Liver (tissue), 9 donors: ENCODE results near the gene UBTD2. TPM values are rescaled to one million over a fixed set of nuclear protein-coding genes. Genes with fewer than 3 reads are reported as not detected.
A peak's percentile ranks its signal among the peaks of the same experiment; 100 is the strongest.
"Not testable (repeated sequence)": the region's sequence is repeated elsewhere in the genome, so short reads cannot be mapped to it uniquely, and the experiment has no call there.

ENCODE experiments used
- DNase-seq: peaks from one replicate; pipeline ENCODE4 v3.0.0-alpha.2; 2017; ENCODE audit warnings: low spot score
- H3K27ac ChIP-seq, 2 donors: one replicate each; pipeline ENCODE4 v1.7.0; 2013; ENCODE audit warnings: inconsistent platforms in 2 of 2, low read length in 2 of 2, control low read depth in 1 of 2, low read depth in 1 of 2, mild to moderate bottlenecking in 1 of 2
- H3K27me3 ChIP-seq, 4 donors: one replicate each; pipeline versions ENCODE4 v1.6.1 to v1.7.0; 2013; ENCODE audit warnings: low read length in 3 of 4, inconsistent platforms in 1 of 4, mild to moderate bottlenecking in 1 of 4, moderate library complexity in 1 of 4; ENCODE audit not compliant: control insufficient read depth in 4 of 4, insufficient read depth in 4 of 4
- H3K36me3 ChIP-seq, 4 donors: one replicate each; pipeline versions ENCODE4 v1.6.1 to v1.7.0; 2013; ENCODE audit warnings: low read length in 3 of 4, mild to moderate bottlenecking in 3 of 4, low read depth in 1 of 4, moderate library complexity in 1 of 4; ENCODE audit not compliant: control insufficient read depth in 4 of 4, insufficient read depth in 3 of 4
- H3K4me1 ChIP-seq, 4 donors: one replicate each; pipeline versions ENCODE4 v1.6.1 to v1.7.0; 2013; ENCODE audit warnings: low read length in 3 of 4, mild to moderate bottlenecking in 3 of 4, moderate library complexity in 1 of 4; ENCODE audit not compliant: control insufficient read depth in 4 of 4, insufficient read depth in 4 of 4
- H3K4me3 ChIP-seq, 3 donors: one replicate each; pipeline versions ENCODE4 v1.6.1 to v1.7.0; 2013; ENCODE audit warnings: low read length in 3 of 3, control low read depth in 1 of 3, low read depth in 1 of 3, mild to moderate bottlenecking in 1 of 3
- H3K9ac ChIP-seq, 2 donors: one replicate each; pipeline ENCODE4 v1.7.0; 2013; ENCODE audit warnings: low read length in 2 of 2, mild to moderate bottlenecking in 2 of 2, moderate library complexity in 2 of 2, control low read depth in 1 of 2, low read depth in 1 of 2
- H3K9me3 ChIP-seq, 4 donors: one replicate each; pipeline versions ENCODE4 v1.6.1 to v1.7.0; 2013; ENCODE audit warnings: low read length in 3 of 4; ENCODE audit not compliant: control insufficient read depth in 4 of 4
- EGR1 ChIP-seq, 2 donors: IDR thresholded peaks; 2 replicates each; pipeline ENCODE4 v1.6.1; 2016 to 2018; ENCODE audit warnings: antibody characterized with exemption in 2 of 2, low read depth in 2 of 2
- FOXA1 ChIP-seq: IDR thresholded peaks from 2 replicates; pipeline ENCODE4 v1.6.1; 2016; ENCODE audit warnings: antibody characterized with exemption
- FOXA2 ChIP-seq: IDR thresholded peaks from 2 replicates; pipeline ENCODE4 v1.6.1; 2016; ENCODE audit warnings: antibody characterized with exemption
- GABPA ChIP-seq, 2 donors: IDR thresholded peaks in 1 of 2; conservative IDR thresholded peaks in 1 of 2; 2 replicates each; pipeline ENCODE4 v1.6.1; 2016; ENCODE audit warnings: antibody characterized with exemption in 2 of 2, mild to moderate bottlenecking in 1 of 2, moderate library complexity in 1 of 2
- HNF4G ChIP-seq: IDR thresholded peaks from 2 replicates; pipeline ENCODE4 v1.6.1; 2016; ENCODE audit warnings: antibody characterized with exemption
- JUND ChIP-seq, 2 donors: IDR thresholded peaks; 2 replicates each; pipeline ENCODE4 v1.6.1; 2016; ENCODE audit warnings: antibody characterized with exemption in 2 of 2
- MAX ChIP-seq: IDR thresholded peaks from 2 replicates; pipeline ENCODE4 v1.6.1; 2016; ENCODE audit warnings: antibody characterized with exemption
- NR2F2 ChIP-seq: IDR thresholded peaks from 2 replicates; pipeline ENCODE4 v1.6.1; 2016; ENCODE audit warnings: antibody characterized with exemption
- RAD21 ChIP-seq, 2 donors: IDR thresholded peaks; 2 replicates each; pipeline ENCODE4 v1.6.1; 2016; ENCODE audit warnings: antibody characterized with exemption in 2 of 2, mild to moderate bottlenecking in 2 of 2
- SP1 ChIP-seq: IDR thresholded peaks from 2 replicates; pipeline ENCODE4 v1.6.1; 2018; ENCODE audit warnings: antibody characterized with exemption, mild to moderate bottlenecking
- TAF1 ChIP-seq: conservative IDR thresholded peaks from 2 replicates; pipeline ENCODE4 v1.6.1; 2016; ENCODE audit warnings: antibody characterized with exemption, mild to moderate bottlenecking
- YY1 ChIP-seq: IDR thresholded peaks from 2 replicates; pipeline ENCODE4 v1.6.1; 2016; ENCODE audit warnings: antibody characterized with exemption, mild to moderate bottlenecking
- WGBS: extraction: QIAGEN DNeasy Blood & Tissue Kit; methylation state at CpG from one replicate; pipeline ENCODE4 v1.1.7; 2013; 5-methylcytosine and 5-hydroxymethylcytosine counted together
- polyA plus RNA-seq, 2 donors: library from polyadenylated mRNA; stranded (reverse) in 1 of 2; unstranded in 1 of 2; fragments of 200-250 nt in 1 of 2; fragments of >200 nt in 1 of 2; fragmentation: Nextera tagmentation in 1 of 2; extraction: Ambion mirVana in 1 of 2; gene quantifications; one replicate each; pipeline versions ENCODE4 v1.2.1 to v1.2.3, GENCODE V29; 2013 to 2015
- total RNA-seq, 2 donors: library from RNA; depleted of rRNA; stranded (reverse); fragments of >200 nt; gene quantifications; one replicate each; pipeline ENCODE4 v1.2.3, GENCODE V29; 2014
- TF ChIP-seq, protein P1 (sequence below): IDR thresholded peaks from 2 replicates; pipeline ENCODE4 v1.6.1; 2016; ENCODE audit warnings: antibody characterized with exemption, mild to moderate bottlenecking
- TF ChIP-seq, protein P2 (sequence below): fragments of 150-350 bp; IDR thresholded peaks from 2 replicates; pipeline ENCODE4 v1.5.1; 2017; ENCODE audit warnings: improper control_type of control experiment, low read depth, low read length; ENCODE audit not compliant: missing input control
- TF ChIP-seq, protein P3 (sequence below): IDR thresholded peaks from 2 replicates; pipeline ENCODE4 v1.6.1; 2016; ENCODE audit warnings: antibody characterized with exemption
- donor health status: healthy.
- donor health status: healthy.
- donor health status: healthy.
- donor health status: healthy.
- donor health status: healthy.

UBTD2 gene
- total and polyA plus RNA-seq, 4 donors = 4.4 to 8.3 (median 6.6) TPM

GRCh38 chr5:172293745-172294342 lies 10.3 kb upstream of the UBTD2 start (continued):
- TF ChIP-seq, protein P1, sequence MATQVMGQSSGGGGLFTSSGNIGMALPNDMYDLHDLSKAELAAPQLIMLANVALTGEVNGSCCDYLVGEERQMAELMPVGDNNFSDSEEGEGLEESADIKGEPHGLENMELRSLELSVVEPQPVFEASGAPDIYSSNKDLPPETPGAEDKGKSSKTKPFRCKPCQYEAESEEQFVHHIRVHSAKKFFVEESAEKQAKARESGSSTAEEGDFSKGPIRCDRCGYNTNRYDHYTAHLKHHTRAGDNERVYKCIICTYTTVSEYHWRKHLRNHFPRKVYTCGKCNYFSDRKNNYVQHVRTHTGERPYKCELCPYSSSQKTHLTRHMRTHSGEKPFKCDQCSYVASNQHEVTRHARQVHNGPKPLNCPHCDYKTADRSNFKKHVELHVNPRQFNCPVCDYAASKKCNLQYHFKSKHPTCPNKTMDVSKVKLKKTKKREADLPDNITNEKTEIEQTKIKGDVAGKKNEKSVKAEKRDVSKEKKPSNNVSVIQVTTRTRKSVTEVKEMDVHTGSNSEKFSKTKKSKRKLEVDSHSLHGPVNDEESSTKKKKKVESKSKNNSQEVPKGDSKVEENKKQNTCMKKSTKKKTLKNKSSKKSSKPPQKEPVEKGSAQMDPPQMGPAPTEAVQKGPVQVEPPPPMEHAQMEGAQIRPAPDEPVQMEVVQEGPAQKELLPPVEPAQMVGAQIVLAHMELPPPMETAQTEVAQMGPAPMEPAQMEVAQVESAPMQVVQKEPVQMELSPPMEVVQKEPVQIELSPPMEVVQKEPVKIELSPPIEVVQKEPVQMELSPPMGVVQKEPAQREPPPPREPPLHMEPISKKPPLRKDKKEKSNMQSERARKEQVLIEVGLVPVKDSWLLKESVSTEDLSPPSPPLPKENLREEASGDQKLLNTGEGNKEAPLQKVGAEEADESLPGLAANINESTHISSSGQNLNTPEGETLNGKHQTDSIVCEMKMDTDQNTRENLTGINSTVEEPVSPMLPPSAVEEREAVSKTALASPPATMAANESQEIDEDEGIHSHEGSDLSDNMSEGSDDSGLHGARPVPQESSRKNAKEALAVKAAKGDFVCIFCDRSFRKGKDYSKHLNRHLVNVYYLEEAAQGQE = no peak

GRCh38 chr5:172293054-172293744 lies 9.6 kb upstream of the UBTD2 start:
- TF ChIP-seq YY1 (no peak), MAX (no peak), RAD21 (IDR thresholded peaks at IDR 0.05) (peak; percentile 92 to 94), GABPA (IDR thresholded peaks at IDR 0.05 in 1 of 2, conservative IDR thresholded peaks at IDR 0.05 in 1 of 2) (no peak), EGR1 (IDR thresholded peaks at IDR 0.05; ENCODE audit: low read depth in 2 of 2) (no peak), NR2F2 (no peak), TAF1 (no peak), JUND (IDR thresholded peaks at IDR 0.05) (no peak), FOXA1 (no peak), HNF4G (no peak), FOXA2 (no peak), SP1 (peak; percentile 54)
- TF ChIP-seq, protein P2, sequence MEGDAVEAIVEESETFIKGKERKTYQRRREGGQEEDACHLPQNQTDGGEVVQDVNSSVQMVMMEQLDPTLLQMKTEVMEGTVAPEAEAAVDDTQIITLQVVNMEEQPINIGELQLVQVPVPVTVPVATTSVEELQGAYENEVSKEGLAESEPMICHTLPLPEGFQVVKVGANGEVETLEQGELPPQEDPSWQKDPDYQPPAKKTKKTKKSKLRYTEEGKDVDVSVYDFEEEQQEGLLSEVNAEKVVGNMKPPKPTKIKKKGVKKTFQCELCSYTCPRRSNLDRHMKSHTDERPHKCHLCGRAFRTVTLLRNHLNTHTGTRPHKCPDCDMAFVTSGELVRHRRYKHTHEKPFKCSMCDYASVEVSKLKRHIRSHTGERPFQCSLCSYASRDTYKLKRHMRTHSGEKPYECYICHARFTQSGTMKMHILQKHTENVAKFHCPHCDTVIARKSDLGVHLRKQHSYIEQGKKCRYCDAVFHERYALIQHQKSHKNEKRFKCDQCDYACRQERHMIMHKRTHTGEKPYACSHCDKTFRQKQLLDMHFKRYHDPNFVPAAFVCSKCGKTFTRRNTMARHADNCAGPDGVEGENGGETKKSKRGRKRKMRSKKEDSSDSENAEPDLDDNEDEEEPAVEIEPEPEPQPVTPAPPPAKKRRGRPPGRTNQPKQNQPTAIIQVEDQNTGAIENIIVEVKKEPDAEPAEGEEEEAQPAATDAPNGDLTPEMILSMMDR = peak; percentile 89
- TF ChIP-seq, protein P3, sequence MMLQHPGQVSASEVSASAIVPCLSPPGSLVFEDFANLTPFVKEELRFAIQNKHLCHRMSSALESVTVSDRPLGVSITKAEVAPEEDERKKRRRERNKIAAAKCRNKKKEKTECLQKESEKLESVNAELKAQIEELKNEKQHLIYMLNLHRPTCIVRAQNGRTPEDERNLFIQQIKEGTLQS = no peak
- TF ChIP-seq, protein P1 = no peak
- peak; percentile 40 for DNase-seq

GRCh38 chr5:172291837-172292236 lies 8.3 kb upstream of the UBTD2 start:
- H3K4me1 ChIP-seq, H3K9me3 ChIP-seq, H3K27ac ChIP-seq, H3K4me3 ChIP-seq, H3K36me3 ChIP-seq, H3K9ac ChIP-seq, H3K27me3 ChIP-seq, DNase-seq: not testable (repeated sequence)
- WGBS = 87% methylated on average over 5 of the region's 5 CpGs

More at GRCh38 chr5:172293054-172293744, 9.6 kb upstream of the UBTD2 start:
- Histone ChIP-seq H3K4me1 (peaks cover 0 to 5% (median 4%) of the 10 kb centered on the region in 4 donors), H3K9me3 (no peaks in the 10 kb centered on the region), H3K4me3 (no peak overlapping the region), H3K27me3 (no peaks in the 10 kb centered on the region), H3K27ac (no peak overlapping the region), H3K9ac (no peak overlapping the region), H3K36me3 (no peaks in the 10 kb centered on the region)
- 52% methylated on average over 5 of the region's 5 CpGs for WGBS
